ENCODE measurements around the gene CCDC18.

GRCh38 chr1:93244298-93245069 lies 64.0 kb downstream of the CCDC18 start:
- TF ChIP-seq RARB (CRISPR knock-in tag; IDR thresholded peaks at IDR 0.05) (no peak), OSR1 (CRISPR knock-in tag; IDR thresholded peaks at IDR 0.05) (no peak), CSDC2 (CRISPR knock-in tag; IDR thresholded peaks at IDR 0.05) (no peak), ISL1 (CRISPR knock-in tag; IDR thresholded peaks at IDR 0.05) (no peak), TCF4 (CRISPR knock-in tag; IDR thresholded peaks at IDR 0.05; ENCODE audit: borderline replicate concordance) (no peak), BACH2 (CRISPR knock-in tag; IDR thresholded peaks at IDR 0.05; ENCODE audit: borderline replicate concordance) (no peak), TOX (CRISPR knock-in tag; IDR thresholded peaks at IDR 0.05; ENCODE audit: borderline replicate concordance) (no peak), POU6F1 (CRISPR knock-in tag; IDR thresholded peaks at IDR 0.05; ENCODE audit: borderline replicate concordance, low read depth) (no peak), TSHZ2 (CRISPR knock-in tag; IDR thresholded peaks at IDR 0.05) (no peak), ZFP3 (CRISPR knock-in tag; IDR thresholded peaks at IDR 0.05) (no peak), ZNF8 (CRISPR knock-in tag; IDR thresholded peaks at IDR 0.05) (no peak), SNAI2 (CRISPR knock-in tag; IDR thresholded peaks at IDR 0.05) (no peak), ZC3H10 (CRISPR knock-in tag; IDR thresholded peaks at IDR 0.05) (no peak)
